Breast epithelium (tissue), 4 donors: ENCODE measurements around the gene ARL5C. TPM values are rescaled to one million over a fixed set of nuclear protein-coding genes. Genes with fewer than 3 reads are reported as not detected.
A peak's percentile ranks its signal among the peaks of the same experiment; 100 is the strongest.
"Not testable (repeated sequence)": the region's sequence is repeated elsewhere in the genome, so short reads cannot be mapped to it uniquely, and the experiment has no call there.

Source experiments
- DNase-seq, 2 donors: peaks; one replicate each; pipeline ENCODE4 v3.0.0-alpha.2; 2019; ENCODE audit warnings: low spot score in 2 of 2
- H3K27ac ChIP-seq, 2 donors: fragments of 200-600 bp; sonication (generic) in 1 of 2; one replicate each; pipeline ENCODE4 v1.5.1; 2016 to 2019; ENCODE audit warnings: mild to moderate bottlenecking in 1 of 2
- H3K27me3 ChIP-seq, 2 donors: fragments of 200-600 bp; sonication (generic) in 1 of 2; one replicate each; pipeline versions ENCODE4 v1.5.1 to v1.6.0; 2017 to 2019; ENCODE audit warnings: control low read depth in 1 of 2, mild to moderate bottlenecking in 1 of 2
- H3K36me3 ChIP-seq: fragments of 200-600 bp; one replicate; pipeline ENCODE4 v1.5.1; 2019
- H3K4me1 ChIP-seq, 2 donors: fragments of 200-600 bp; sonication (generic); one replicate each; pipeline ENCODE4 v1.5.1; 2016 to 2019; ENCODE audit warnings: control low read depth in 1 of 2
- H3K4me3 ChIP-seq, 3 donors: fragments of 200-600 bp; sonication (generic); 1 replicate in 2 of 3; 2 replicates in 1 of 3; pipeline ENCODE4 v1.5.1; 2016 to 2019; ENCODE audit warnings: mild to moderate bottlenecking in 3 of 3, moderate library complexity in 2 of 3
- H3K9me3 ChIP-seq, 2 donors: fragments of 200-600 bp; sonication (generic) in 1 of 2; one replicate each; pipeline ENCODE4 v1.5.1; 2016 to 2019; ENCODE audit warnings: control low read depth in 1 of 2
- CTCF ChIP-seq, 3 donors: fragments of 450-650 bp; IDR thresholded peaks; one replicate each; pipeline ENCODE4 v1.5.1; 2016 to 2017; ENCODE audit warnings: antibody characterized with exemption in 3 of 3, mild to moderate bottlenecking in 3 of 3, moderate library complexity in 3 of 3
- POLR2A ChIP-seq: fragments of 450-650 bp; IDR thresholded peaks from one replicate; pipeline ENCODE4 v1.6.1; 2016; ENCODE audit warnings: antibody characterized with exemption, mild to moderate bottlenecking, moderate library complexity
- POLR2AphosphoS5 ChIP-seq, 3 donors: sonication (generic); formaldehyde crosslinking; IDR thresholded peaks; one replicate each; pipeline ENCODE4 v1.6.1; 2017; ENCODE audit warnings: antibody characterized with exemption in 3 of 3
- intact Hi-C: fragments of 100-400 bp; cut with DNase I; formaldehyde crosslinking; loops from one replicate; pipeline ENCODE4 v1.15.1; 2023; ENCODE audit warnings: low total_unique reads
- total RNA-seq, 3 donors: library from RNA; depleted of rRNA; stranded (reverse); fragments of >200 nt; gene quantifications; one replicate each; pipeline ENCODE4 v1.1.0, GENCODE V29; 2016

Gene ARL5C
- total RNA-seq, 3 donors from 2014 or later = not detected

- H3K27me3 ChIP-seq = no peaks in the 10 kb centered on the region
- no peak overlapping the region for H3K4me3 ChIP-seq
- H3K9me3 ChIP-seq = no peaks in the 10 kb centered on the region
- peaks cover 0 to 2% of the 10 kb centered on the region in 2 donors for H3K4me1 ChIP-seq
- no peak for DNase-seq
- no peaks in the 10 kb centered on the region for H3K36me3 ChIP-seq
- intact Hi-C loops = no loop called here
- H3K27ac ChIP-seq = no peak overlapping the region
- TF ChIP-seq POLR2A = no peak
- no peak for TF ChIP-seq POLR2AphosphoS5 (IDR thresholded peaks at IDR 0.05)
- no peak for TF ChIP-seq CTCF (IDR thresholded peaks at IDR 0.05)
Observed at GRCh38 chr17:39169101-39169500, 3.1 kb upstream of the ARL5C start.

- H3K9me3 ChIP-seq, DNase-seq, H3K36me3 ChIP-seq, intact Hi-C loops, H3K27me3 ChIP-seq, H3K4me1 ChIP-seq, H3K27ac ChIP-seq, H3K4me3 ChIP-seq: not testable (repeated sequence)
Observed at GRCh38 chr17:39168503-39168902, 2.5 kb upstream of the ARL5C start.

GRCh38 chr17:39167476-39167875 lies 1.5 kb upstream of the ARL5C start:
- Histone ChIP-seq H3K9me3 (no peaks in the 10 kb centered on the region), H3K27me3 (no peaks in the 10 kb centered on the region), H3K4me3 (no peak overlapping the region), H3K27ac (no peak overlapping the region), H3K4me1 (peaks cover 0 to 2% of the 10 kb centered on the region in 2 donors), H3K36me3 (no peaks in the 10 kb centered on the region)
- no peak for DNase-seq
- intact Hi-C loops = no loop called here
- no peak for TF ChIP-seq CTCF (IDR thresholded peaks at IDR 0.05)
- TF ChIP-seq POLR2A = no peak
- no peak for TF ChIP-seq POLR2AphosphoS5 (IDR thresholded peaks at IDR 0.05)

DNA sequence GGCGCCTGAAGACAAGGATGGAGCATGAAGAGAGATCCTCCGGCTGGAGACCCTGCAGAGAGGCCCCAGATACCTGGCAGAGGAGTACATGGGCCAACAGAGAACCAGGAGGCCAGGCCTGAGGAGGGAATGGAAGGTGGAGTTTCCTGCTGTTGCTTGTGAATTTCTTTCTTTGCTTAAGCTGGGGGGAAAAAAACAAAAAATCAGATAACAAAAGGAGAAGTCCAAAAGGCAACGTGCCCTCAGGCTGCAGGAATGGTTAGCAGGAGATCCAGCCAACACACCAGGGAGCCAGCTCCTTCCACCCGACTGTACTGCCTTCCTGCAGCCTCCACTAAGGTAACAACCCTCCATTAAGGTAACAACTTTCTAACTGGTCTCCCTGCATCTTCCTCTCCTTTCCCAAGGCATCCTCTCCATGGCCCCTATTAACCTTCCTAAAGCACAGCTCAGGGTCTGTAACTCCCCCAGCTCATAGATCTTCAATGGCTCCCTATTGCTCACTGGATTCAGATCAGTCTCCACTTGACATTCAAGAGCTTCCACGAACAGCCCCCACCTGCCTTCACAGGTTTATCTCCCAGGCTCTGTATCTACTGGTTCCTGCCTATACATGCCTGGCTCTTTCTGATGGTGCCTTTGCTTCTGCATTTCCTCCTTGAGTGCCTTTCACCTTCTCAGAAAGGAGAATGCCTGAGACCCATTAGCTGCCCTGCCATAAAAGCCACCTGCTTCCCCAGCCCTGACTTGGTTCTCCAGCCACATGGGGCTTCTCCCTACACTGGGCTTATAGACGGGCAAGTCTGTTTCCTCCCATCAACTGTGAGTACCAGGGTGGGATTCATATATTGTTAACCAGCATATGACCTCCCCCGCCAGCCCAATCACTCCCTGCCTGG lies 725 bp upstream of the ARL5C start:
- TF ChIP-seq POLR2A = no peak
- Histone ChIP-seq H3K27me3 (no peaks in the 10 kb centered on the region), H3K36me3 (no peaks in the 10 kb centered on the region), H3K4me3 (no peak overlapping the region), H3K9me3 (no peaks in the 10 kb centered on the region), H3K27ac (no peak overlapping the region), H3K4me1 (peaks cover 0 to 2% of the 10 kb centered on the region in 2 donors)
- intact Hi-C loops = no loop called here
- DNase-seq = no peak

DNA sequence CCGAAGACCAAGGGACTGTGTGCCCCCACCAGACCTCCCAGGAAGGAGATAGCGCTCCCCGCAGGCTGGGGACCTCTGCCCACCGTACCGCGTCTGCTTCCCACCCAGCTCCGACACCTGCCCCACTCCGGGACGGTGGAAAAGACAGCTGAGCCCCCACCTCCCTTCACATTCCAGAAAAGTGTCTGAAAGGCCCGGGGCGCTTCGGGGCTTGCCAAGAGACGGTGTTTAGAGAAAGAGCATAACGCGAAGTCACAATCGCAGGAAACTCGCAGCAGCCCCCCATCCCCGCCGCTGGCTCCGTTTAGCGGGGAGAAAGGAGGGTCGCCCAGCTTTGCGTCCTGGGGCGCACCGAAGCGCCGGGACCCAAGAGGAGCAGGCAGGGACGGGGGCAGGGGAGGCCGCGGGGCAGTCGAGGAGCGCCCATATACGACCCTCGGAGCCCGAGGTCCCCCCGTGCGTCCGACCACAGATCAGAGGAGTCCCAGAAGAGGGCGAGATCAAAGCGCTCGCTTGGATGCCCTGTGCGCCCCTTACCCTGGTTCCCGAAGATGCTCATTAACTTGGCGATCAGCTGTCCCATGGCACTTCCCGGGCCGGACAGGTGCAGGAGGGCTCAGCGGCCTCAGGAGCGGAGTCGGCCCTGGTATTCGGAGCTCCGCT lies 652 bp downstream of the ARL5C start:
- Histone ChIP-seq H3K36me3 (no peaks in the 10 kb centered on the region), H3K4me1 (peaks cover 0 to 2% of the 10 kb centered on the region in 2 donors), H3K9me3 (no peaks in the 10 kb centered on the region), H3K27me3 (no peaks in the 10 kb centered on the region), H3K27ac (no peak overlapping the region), H3K4me3 (peak overlapping the region; percentile 41 to 63 (median 49))
- DNase-seq = no peak
- TF ChIP-seq POLR2AphosphoS5 (IDR thresholded peaks at IDR 0.05) = no peak
- no peak for TF ChIP-seq CTCF (IDR thresholded peaks at IDR 0.05)
- intact Hi-C loops = no loop called here

DNA sequence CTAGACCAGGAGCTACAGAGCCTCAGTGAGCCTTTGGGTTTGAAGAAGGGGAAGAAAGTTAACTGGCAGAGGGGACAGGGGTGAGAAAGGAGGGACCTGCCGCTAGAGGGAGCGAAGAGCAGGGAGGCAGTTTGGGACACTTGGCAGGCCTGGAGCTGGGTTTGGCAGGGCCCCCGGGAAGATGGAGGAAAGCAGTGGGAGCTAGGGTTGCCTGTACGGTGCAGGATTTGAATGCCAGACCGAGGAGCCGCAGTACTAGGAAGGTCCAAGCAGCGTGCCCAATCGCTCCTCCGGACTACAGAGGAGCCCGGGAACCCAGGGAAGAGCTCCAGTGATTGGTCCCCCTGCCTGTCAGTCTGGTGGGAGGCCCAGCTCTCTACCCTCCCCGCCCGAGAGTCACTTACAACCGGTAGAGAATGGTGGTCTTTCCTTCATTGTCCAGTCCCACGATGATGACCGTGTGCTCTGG lies 1.3 kb downstream of the ARL5C start:
- Histone ChIP-seq H3K4me1 (peaks cover 0 to 2% of the 10 kb centered on the region in 2 donors), H3K9me3 (no peaks in the 10 kb centered on the region), H3K27me3 (no peaks in the 10 kb centered on the region), H3K36me3 (no peaks in the 10 kb centered on the region), H3K27ac (no peak overlapping the region), H3K4me3 (peak overlapping the region; percentile 41 to 63 (median 49))
- intact Hi-C loops = no loop called here
- TF ChIP-seq POLR2A (no peak), POLR2AphosphoS5 (IDR thresholded peaks at IDR 0.05) (peak in 1 of 3 donors; percentile 28), CTCF (IDR thresholded peaks at IDR 0.05) (peak; percentile 64 to 85 (median 67))
- DNase-seq = peak; percentile 74 to 82
